ENCODE data around the gene HSD17B12. TPM values are rescaled to one million over a fixed set of nuclear protein-coding genes. Genes with fewer than 3 reads are reported as not detected.

HSD17B12 gene
- total and polyA plus RNA-seq, 2 of the 4 experiments (the other 2 are of a cell fraction) = 38.0 to 44.6 TPM

GRCh38 chr11:43905813-43906241 is 225.3 kb downstream of the HSD17B12 start:
- H3K79me1 ChIP-seq (ENCODE audit: low read depth in 1 of 2, low read length in 2 of 2) = peaks cover 4% of the 10 kb centered on the region in 2 experiments; a peak in 1 of 4 replicates
- POLR2A ChIA-PET (ENCODE audit: unreplicated experiment) = no interaction called here
- no TSS peak for BruUV-seq (replicated peaks)
- no peaks in the 10 kb centered on the region; the same call in 1 of the 2 replicates for H3K9me1 ChIP-seq (ENCODE audit: insufficient read depth, low read length)
- TF ChIP-seq FOS (IDR thresholded peaks at IDR 0.05; ENCODE audit: low read depth, low read length) = no peak
- no peak for TF ChIP-seq SMC3 (IDR thresholded peaks at IDR 0.05; ENCODE audit: low read depth, low read length)
- TF ChIP-seq, protein P1, sequence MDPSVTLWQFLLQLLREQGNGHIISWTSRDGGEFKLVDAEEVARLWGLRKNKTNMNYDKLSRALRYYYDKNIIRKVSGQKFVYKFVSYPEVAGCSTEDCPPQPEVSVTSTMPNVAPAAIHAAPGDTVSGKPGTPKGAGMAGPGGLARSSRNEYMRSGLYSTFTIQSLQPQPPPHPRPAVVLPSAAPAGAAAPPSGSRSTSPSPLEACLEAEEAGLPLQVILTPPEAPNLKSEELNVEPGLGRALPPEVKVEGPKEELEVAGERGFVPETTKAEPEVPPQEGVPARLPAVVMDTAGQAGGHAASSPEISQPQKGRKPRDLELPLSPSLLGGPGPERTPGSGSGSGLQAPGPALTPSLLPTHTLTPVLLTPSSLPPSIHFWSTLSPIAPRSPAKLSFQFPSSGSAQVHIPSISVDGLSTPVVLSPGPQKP (IDR thresholded peaks at IDR 0.05; ENCODE audit: borderline replicate concordance, low read depth, low read length) = no peak
- TF ChIP-seq USF2 (IDR thresholded peaks at IDR 0.05; ENCODE audit: low read depth, low read length) = no peak
- H3K27me3 ChIP-seq (ENCODE audit: control insufficient read depth, insufficient read depth, low read length) = no peaks in the 10 kb centered on the region
- peaks cover 14% of the 10 kb centered on the region for H3K36me3 ChIP-seq (ENCODE audit: control insufficient read depth, insufficient read depth, low read length)
- dilution Hi-C loops (cut with HindIII; ENCODE audit: low sequenced_read_pairs, unreplicated experiment) = loop anchor here (25.0 kb wide), 1 partner anchor 131 kb away; the partner anchor contains the start of gene ACCSL
- H3K56ac ChIP-seq (ENCODE audit: extremely low read depth, insufficient read depth, low read length) = no peak overlapping the region
- no peak overlapping the region for H4K91ac ChIP-seq (ENCODE audit: insufficient read depth, low read depth, low read length)
- H2BK15ac ChIP-seq (ENCODE audit: low read depth, low read length) = no peak overlapping the region
- no peak overlapping the region for H3K23ac ChIP-seq (ENCODE audit: low read depth, low read length)
- H3K18ac ChIP-seq (ENCODE audit: low read depth, low read length) = no peak overlapping the region
- H4K8ac ChIP-seq (ENCODE audit: low read depth in 2 of 2, low read length in 2 of 2) = no peak overlapping the region
- H3K4me2 ChIP-seq (ENCODE audit: low read depth, low read length) = no peak overlapping the region
- H2AK9ac ChIP-seq (replicated peaks; ENCODE audit: low read depth, low read length, poor library complexity) = no peak overlapping the region
- no peak overlapping the region for H3K27ac ChIP-seq (ENCODE audit: insufficient read depth, low read length)
- no peaks in the 10 kb centered on the region for H3K9me3 ChIP-seq (ENCODE audit: control insufficient read depth, insufficient read depth, low read length)
- ATAC-seq (ENCODE audit: low read depth) (no peak), DNase-seq (peak; percentile 17)
- H4K20me1 ChIP-seq (ENCODE audit: insufficient read depth, low read length) = no peaks in the 10 kb centered on the region
- no peak overlapping the region for H4K5ac ChIP-seq (ENCODE audit: low read depth, low read length)
- no peak overlapping the region for H3K9ac ChIP-seq (ENCODE audit: low read depth, low read length)
- H3K4me1 ChIP-seq (ENCODE audit: control insufficient read depth, insufficient read depth, low read length) = no peaks in the 10 kb centered on the region
- no peak overlapping the region for H2AFZ ChIP-seq (replicated peaks; ENCODE audit: low read length, poor library complexity)
- H2AK5ac ChIP-seq (ENCODE audit: low read depth, low read length) = no peak overlapping the region
- no peak overlapping the region for H3K4ac ChIP-seq (ENCODE audit: low read depth, low read length)
- WGBS, 2 experiments (ENCODE audit: extremely low coverage in 2 of 2, insufficient read length in 1 of 2) = no CpG with 5 or more reads among the region's 2 CpGs
- in situ Hi-C loops (cut with MboI; ENCODE audit: low sequenced_read_pairs) = no loop called here
- CTCF ChIA-PET = interaction anchor here (0.9 to 2.9 kb wide), 2 partner anchors 17 to 132 kb away, joined by 3 to 9 read pairs; no protein-coding TSS in a partner anchor
- no peak overlapping the region for H2BK5ac ChIP-seq (ENCODE audit: low read depth, low read length, poor library complexity, severe bottlenecking)
- H3K14ac ChIP-seq (replicated peaks; ENCODE audit: low read depth, low read length) = no peak overlapping the region
- intact Hi-C loops (cut with micrococcal nuclease) = no loop called here
- H2BK120ac ChIP-seq (ENCODE audit: low read depth, low read length) = no peak overlapping the region
- H2BK20ac ChIP-seq (ENCODE audit: low read depth, low read length) = no peak overlapping the region
- no peak overlapping the region for H3K4me3 ChIP-seq (ENCODE audit: insufficient read depth, low read depth, low read length)

Small RNA genes lying within 50 kb of the gene (microRNA-seq; reads per million reads assigned to microRNA genes)
- not detected for gene PHBP2 (ENCODE audit: insufficient read depth, insufficient read length)
- gene RPL23AP63 (ENCODE audit: insufficient read depth, insufficient read length) = not detected

Small RNA genes lying within 50 kb of the gene (small RNA-seq; reads per million reads assigned to genes)
- 0 reads per million in 5 experiments for gene PHBP2
- gene RPL23AP63 = 0 reads per million in 5 experiments

Other genes starting within 250 kb of the HSD17B12 start
- 62.9 and 68.6 TPM in 2 replicates for gene ALKBH3, start 200.1 kb downstream of the HSD17B12 start, total RNA-seq (2012; rRNA removed)
- gene ALKBH3, start 200.1 kb downstream of the HSD17B12 start, polyA plus RNA-seq (2012; rRNA removed) = 27.7 and 28.3 TPM in 2 replicates

Measured in IMR-90 (cell line).